ENCODE measurements around the gene SHC1.
A peak's percentile ranks its signal among the peaks of the same experiment; 100 is the strongest.

The SHC1 gene, protein sequence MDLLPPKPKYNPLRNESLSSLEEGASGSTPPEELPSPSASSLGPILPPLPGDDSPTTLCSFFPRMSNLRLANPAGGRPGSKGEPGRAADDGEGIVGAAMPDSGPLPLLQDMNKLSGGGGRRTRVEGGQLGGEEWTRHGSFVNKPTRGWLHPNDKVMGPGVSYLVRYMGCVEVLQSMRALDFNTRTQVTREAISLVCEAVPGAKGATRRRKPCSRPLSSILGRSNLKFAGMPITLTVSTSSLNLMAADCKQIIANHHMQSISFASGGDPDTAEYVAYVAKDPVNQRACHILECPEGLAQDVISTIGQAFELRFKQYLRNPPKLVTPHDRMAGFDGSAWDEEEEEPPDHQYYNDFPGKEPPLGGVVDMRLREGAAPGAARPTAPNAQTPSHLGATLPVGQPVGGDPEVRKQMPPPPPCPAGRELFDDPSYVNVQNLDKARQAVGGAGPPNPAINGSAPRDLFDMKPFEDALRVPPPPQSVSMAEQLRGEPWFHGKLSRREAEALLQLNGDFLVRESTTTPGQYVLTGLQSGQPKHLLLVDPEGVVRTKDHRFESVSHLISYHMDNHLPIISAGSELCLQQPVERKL

GRCh38 chr1:154970631-154971340 is at the start of gene SHC1:
Gene SHC1, minus strand, starts transcription at chr1:154970747. Its CDS starts 221 bp downstream, at chr1:154970526.
- no peak for DNase-seq (ENCODE audit: low read depth)

GRCh38 chr1:155019377-155020245 is 49.1 kb upstream of the SHC1 start:
- no peak for DNase-seq (ENCODE audit: low read depth)

GRCh38 chr1:155018617-155019348 is 48.2 kb upstream of the SHC1 start:
- no peak for DNase-seq (ENCODE audit: low read depth)

- DNase-seq (ENCODE audit: low read depth) = no peak
Observed at GRCh38 chr1:155017946-155018316, 47.4 kb upstream of the SHC1 start.

GRCh38 chr1:155017041-155017945 is 46.7 kb upstream of the SHC1 start:
- DNase-seq (ENCODE audit: low read depth) = peak; percentile 88

GRCh38 chr1:155016231-155016831 is 45.8 kb upstream of the SHC1 start:
- DNase-seq (ENCODE audit: low read depth) = no peak

DNA sequence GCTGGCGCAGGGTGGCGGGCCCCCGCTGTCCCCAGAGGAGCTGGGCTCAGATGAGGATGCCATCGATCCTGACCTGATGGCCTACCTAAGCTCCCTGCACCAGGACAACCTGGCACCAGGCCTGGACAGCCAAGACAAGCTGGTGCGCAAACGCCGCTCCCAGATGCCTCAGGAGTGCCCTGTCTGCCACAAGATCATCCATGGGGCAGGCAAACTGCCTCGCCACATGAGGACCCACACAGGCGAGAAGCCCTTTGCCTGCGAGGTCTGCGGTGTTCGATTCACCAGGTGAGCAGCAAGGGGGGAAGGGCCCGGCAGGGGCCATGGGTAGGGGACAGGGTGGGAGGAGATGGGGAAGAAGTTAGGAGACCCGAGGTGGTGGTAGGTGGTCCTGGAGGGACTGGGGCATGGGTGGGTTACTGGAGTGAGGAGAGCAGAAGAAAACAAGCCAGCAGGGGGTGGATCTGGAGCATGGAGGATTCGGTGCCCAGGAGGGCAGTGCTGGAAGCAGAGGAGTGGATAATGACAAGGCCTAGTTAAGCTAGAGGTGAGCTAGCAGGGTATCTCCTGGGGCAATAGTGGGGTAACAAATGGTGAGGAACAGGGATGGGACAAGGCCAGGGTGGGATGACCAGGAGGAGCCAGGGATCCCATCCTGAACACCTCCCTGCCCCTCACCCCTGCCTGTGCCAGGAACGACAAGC is 45.1 kb upstream of the SHC1 start:
- DNase-seq (ENCODE audit: low read depth) = no peak

DNA sequence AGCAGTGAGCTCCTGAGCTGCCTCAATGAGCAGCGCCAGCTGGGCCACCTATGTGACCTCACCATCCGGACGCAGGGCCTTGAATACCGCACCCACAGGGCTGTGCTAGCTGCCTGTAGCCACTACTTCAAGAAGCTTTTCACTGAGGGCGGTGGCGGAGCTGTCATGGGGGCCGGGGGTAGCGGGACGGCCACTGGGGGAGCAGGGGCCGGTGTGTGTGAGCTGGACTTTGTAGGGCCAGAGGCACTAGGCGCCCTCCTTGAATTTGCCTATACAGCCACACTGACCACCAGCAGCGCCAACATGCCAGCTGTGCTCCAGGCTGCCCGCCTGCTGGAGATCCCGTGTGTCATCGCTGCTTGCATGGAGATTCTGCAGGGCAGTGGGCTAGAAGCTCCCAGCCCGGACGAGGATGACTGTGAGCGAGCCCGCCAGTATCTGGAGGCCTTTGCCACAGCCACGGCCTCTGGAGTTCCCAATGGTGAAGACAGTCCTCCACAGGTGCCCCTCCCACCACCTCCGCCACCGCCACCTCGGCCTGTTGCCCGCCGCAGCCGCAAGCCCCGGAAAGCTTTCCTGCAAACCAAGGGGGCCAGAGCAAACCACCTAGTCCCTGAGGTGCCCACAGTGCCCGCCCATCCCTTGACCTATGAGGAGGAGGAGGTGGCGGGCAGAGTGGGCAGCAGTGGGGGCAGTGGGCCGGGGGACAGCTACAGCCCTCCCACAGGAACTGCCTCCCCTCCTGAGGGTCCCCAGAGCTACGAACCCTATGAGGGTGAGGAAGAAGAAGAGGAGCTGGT is 44.4 kb upstream of the SHC1 start:
- DNase-seq (ENCODE audit: low read depth) = no peak

DNA sequence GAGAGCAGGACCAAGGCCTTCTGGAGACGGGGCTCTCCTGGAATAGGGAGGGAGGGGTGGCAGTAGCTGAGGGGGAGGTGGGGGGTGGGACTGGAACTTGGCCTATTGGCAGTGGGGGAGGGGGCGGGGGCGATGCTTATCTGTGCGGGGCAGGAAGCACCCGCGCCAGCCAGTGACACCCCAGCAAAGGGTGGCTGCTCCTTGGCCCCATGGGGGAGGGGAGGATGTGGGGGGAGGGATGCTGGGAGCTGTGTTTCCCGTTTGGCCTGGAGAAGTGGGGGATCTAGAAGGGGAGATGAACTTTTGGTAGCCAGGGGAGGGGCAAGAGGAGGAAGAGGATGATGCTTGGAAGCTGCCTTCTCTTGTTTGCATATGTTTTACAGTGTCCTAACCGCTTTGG is 43.1 kb upstream of the SHC1 start:
- no peak for DNase-seq (ENCODE audit: low read depth)

DNA sequence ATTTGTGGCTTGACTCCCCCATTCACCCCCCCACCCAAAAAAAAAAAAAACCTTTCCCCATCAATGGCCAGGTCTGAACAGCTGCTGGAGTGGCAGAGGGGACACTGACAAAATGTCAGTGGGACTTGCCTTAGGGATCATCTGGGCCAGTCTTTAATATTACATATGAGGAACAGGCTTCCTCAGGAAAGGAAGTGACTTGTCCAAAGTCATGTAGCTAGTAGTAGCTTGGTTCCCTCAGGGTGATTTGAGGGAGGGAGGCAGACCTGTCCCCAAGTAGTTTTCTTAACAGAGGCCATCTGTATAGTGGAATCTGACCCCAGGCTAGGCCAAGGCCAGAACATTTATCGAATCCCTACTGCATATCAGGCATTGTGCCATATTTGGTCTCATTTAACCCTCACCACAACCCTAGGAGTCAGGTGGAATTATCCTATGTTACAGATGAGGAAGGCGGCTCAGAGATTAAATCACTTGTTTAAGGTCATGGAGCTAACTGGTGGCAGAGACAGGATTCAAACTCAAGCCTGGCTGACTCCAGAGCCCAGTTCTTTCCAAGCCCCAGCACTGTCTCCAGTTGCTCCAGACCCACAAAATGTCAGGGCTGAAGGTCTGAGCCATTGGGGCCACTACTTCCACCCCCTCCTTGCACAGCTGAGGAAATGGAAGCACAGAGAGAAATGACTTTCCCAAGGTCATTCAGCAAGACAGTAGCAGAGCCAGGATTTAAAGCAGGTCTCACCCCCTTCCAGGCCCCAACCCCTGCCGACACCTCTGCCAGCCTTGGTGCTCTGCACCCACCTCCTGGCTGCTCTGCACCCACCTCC is 42.4 kb upstream of the SHC1 start:
- DNase-seq (ENCODE audit: low read depth) = no peak

GRCh38 chr1:155012026-155012546 is 41.5 kb upstream of the SHC1 start:
- DNase-seq (ENCODE audit: low read depth) = no peak

DNA sequence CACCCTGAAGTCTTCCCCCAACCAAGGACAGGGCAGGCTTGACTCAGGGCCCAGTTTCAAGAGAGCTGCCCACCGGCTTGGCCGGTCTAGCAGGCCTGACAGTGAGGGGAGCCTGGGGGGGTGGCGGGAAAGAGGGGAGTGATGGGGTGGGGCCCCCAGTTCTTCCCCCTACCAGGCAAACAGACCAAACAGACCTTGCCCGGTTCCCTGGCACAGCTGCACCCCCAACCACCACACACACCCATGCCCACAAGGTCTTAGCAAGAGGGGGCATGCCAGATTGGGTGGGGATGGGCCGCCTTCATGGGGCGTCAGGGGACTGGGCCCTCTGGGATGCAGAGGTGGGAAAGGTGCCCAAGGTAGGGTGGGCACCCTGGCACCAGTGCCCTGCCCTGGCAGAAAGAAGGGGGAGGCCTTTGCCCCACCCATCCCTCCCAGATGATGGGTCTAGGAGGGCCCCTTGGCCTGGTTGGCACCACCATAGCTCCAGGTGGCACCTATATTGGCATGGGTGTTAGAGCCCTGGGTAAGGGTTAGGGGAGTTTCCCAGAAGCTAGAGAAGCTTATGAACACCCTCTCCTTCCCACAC is 41.0 kb upstream of the SHC1 start:
- DNase-seq (ENCODE audit: low read depth) = no peak

GRCh38 chr1:155011004-155011416 is 40.5 kb upstream of the SHC1 start:
- no peak for DNase-seq (ENCODE audit: low read depth)

DNA sequence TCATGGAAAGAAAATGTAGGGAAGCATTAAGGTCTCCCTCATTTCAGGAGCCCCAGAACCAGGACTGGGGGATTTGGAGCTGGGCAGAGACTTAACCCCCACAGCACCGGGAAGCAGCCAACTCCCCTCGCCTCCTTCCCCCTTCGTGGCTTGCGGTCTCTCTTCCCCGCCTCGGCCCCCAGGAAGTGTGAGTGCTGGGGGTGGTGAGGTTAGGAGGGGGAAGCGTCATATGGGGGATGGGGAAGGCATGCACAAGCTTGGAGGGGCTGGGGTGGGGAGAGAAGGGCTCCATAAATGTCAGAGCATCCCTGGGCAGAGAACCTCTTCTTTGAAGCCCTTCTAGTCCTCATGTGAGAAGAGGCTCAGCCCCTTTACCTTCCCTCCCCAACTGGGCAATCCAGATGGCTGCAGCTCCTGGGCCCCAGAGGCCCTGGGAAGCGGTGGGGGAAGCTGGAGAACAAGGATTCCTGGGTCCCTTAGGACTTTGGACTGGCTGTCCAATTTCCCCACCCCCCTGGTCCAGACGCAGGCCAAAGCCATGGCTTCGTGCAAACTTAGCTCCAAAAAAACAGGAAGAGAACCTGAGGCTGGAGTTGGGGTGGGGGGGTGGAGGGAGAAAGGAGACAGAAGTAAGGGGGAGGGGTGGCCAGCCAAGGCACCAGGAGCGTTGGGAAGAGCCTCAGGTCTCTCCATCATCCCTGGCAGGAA is 39.8 kb upstream of the SHC1 start:
- no peak for DNase-seq (ENCODE audit: low read depth)

- DNase-seq (ENCODE audit: low read depth) = no peak
Observed at GRCh38 chr1:155009742-155010141, 39.2 kb upstream of the SHC1 start.

GRCh38 chr1:155009221-155009711 is 38.7 kb upstream of the SHC1 start:
- no peak for DNase-seq (ENCODE audit: low read depth)

All from stimulated activated CD8-positive, alpha-beta memory T cell treated with anti-CD3 and anti-CD28 coated beads, Interleukin-12 subunit alpha, Interleukin-12 subunit beta, amount 100 ng/mL, for 4 hours (primary cell).